HepG2 (cell line): Measurements from ENCODE around the gene FBXW12. TPM values are rescaled to one million over a fixed set of nuclear protein-coding genes. Genes with fewer than 3 reads are reported as not detected.

Experiments used
- CTCF ChIP-seq: sonication (generic); formaldehyde crosslinking; IDR thresholded peaks from 2 replicates; pipeline ENCODE4 v1.5.0; 2020; ENCODE audit warnings: mild to moderate bottlenecking, missing genetic modification reagents, moderate library complexity
- HCFC1 ChIP-seq: fragments of 150-350 bp; IDR thresholded peaks from 2 replicates; pipeline ENCODE4 v1.6.1; 2014; ENCODE audit warnings: low read depth, low read length
- HMG20B ChIP-seq: conservative IDR thresholded peaks from 2 replicates; pipeline ENCODE4 v1.6.1; 2016; ENCODE audit warnings: missing genetic modification reagents, missing compliant biosample characterization
- MED13 ChIP-seq: sonication (generic); formaldehyde crosslinking; IDR thresholded peaks from 2 replicates; pipeline ENCODE4 v1.5.0; 2020; ENCODE audit warnings: missing genetic modification reagents
- NCOA1 ChIP-seq: sonication (generic); formaldehyde crosslinking; IDR thresholded peaks from 2 replicates; pipeline ENCODE4 v1.9.0; 2021; ENCODE audit warnings: missing genetic modification reagents
- NKX3-1 ChIP-seq: sonication (generic); formaldehyde crosslinking; IDR thresholded peaks from 2 replicates; pipeline ENCODE4 v1.5.0; 2020; ENCODE audit warnings: missing genetic modification reagents
- PHF21A ChIP-seq: sonication (generic); formaldehyde crosslinking; IDR thresholded peaks from 2 replicates; pipeline ENCODE4 v1.5.0; 2020; ENCODE audit warnings: mild to moderate bottlenecking, missing genetic modification reagents
- PLSCR1 ChIP-seq: sonication (generic); formaldehyde crosslinking; IDR thresholded peaks from 2 replicates; pipeline ENCODE4 v1.5.0; 2020; ENCODE audit warnings: missing genetic modification reagents, mild to moderate bottlenecking, borderline replicate concordance
- SRSF9 ChIP-seq: fragments of 200-400 bp; formaldehyde crosslinking; IDR thresholded peaks from 2 replicates; pipeline ENCODE4 v1.6.1; 2018; ENCODE audit warnings: borderline replicate concordance, mild to moderate bottlenecking, low read depth, low read length; ENCODE audit not compliant: insufficient read depth, poor library complexity, severe bottlenecking
- ZBTB8A ChIP-seq: sonication (generic); formaldehyde crosslinking; IDR thresholded peaks from 2 replicates; pipeline ENCODE4 v1.4.0; 2020; ENCODE audit warnings: mild to moderate bottlenecking, low read depth, missing genetic modification reagents, borderline replicate concordance
- ZHX2 ChIP-seq, 2 experiments: sonication (generic) in 1 of 2; formaldehyde crosslinking in 1 of 2; IDR thresholded peaks; 2 replicates each; pipeline versions ENCODE4 v1.6.1 to v1.9.0; 2014 to 2022; ENCODE audit warnings: antibody characterized with exemption in 1 of 2, borderline replicate concordance in 1 of 2, inconsistent platforms in 1 of 2, low read depth in 1 of 2, missing genetic modification reagents in 1 of 2
- ZNF136 ChIP-seq: sonication (generic); formaldehyde crosslinking; IDR thresholded peaks from 2 replicates; pipeline ENCODE4 v1.8.1; 2022; ENCODE audit warnings: low read depth, mild to moderate bottlenecking, moderate library complexity, missing genetic modification reagents
- ZNF317 ChIP-seq: sonication (generic); formaldehyde crosslinking; IDR thresholded peaks from 2 replicates; pipeline ENCODE4 v1.5.0; 2020; ENCODE audit warnings: mild to moderate bottlenecking, missing genetic modification reagents
- ZNF337 ChIP-seq: sonication (generic); formaldehyde crosslinking; IDR thresholded peaks from 2 replicates; pipeline ENCODE4 v1.5.1; 2020; ENCODE audit warnings: missing genetic modification reagents, low read depth, mild to moderate bottlenecking, borderline replicate concordance
- ZNF607 ChIP-seq: sonication (generic); formaldehyde crosslinking; IDR thresholded peaks from 2 replicates; pipeline ENCODE4 v1.5.1; 2020; ENCODE audit warnings: missing genetic modification reagents, mild to moderate bottlenecking, borderline replicate concordance
- ZNF660 ChIP-seq: sonication (generic); formaldehyde crosslinking; IDR thresholded peaks from 2 replicates; pipeline ENCODE4 v1.5.1; 2020; ENCODE audit warnings: mild to moderate bottlenecking, low read depth, missing genetic modification reagents, borderline replicate concordance
- ZNF691 ChIP-seq: sonication (generic); formaldehyde crosslinking; IDR thresholded peaks from 2 replicates; pipeline ENCODE4 v1.4.0; 2020; ENCODE audit warnings: missing genetic modification reagents, low read depth, mild to moderate bottlenecking, borderline replicate concordance
- ZNF746 ChIP-seq: sonication (generic); formaldehyde crosslinking; IDR thresholded peaks from 2 replicates; pipeline ENCODE4 v1.8.0; 2022; ENCODE audit warnings: mild to moderate bottlenecking, missing genetic modification reagents
- ZNF772 ChIP-seq: sonication (generic); formaldehyde crosslinking; IDR thresholded peaks from 2 replicates; pipeline ENCODE4 v1.5.0; 2020; ENCODE audit warnings: mild to moderate bottlenecking, missing genetic modification reagents
- ZNF773 ChIP-seq: sonication (generic); formaldehyde crosslinking; IDR thresholded peaks from 2 replicates; pipeline ENCODE4 v1.4.0; 2020; ENCODE audit warnings: missing genetic modification reagents, borderline replicate concordance
- polyA plus RNA-seq, 8 experiments: library from polyadenylated mRNA; depleted of rRNA in 3 of 8; stranded (reverse) in 7 of 8; unstranded in 1 of 8; fragments of >200 nt; fragmentation: Illumina TruSeq in 4 of 8; extraction: Trizol in 4 of 8; gene quantifications; 2 replicates each; pipeline versions ENCODE4 v1.2.1 to v1.2.3, GENCODE V29; 2011 to 2016; ENCODE audit warnings: low read depth in 4 of 8, missing spikeins in 1 of 8, mixed read lengths in 1 of 8; ENCODE audit not compliant: insufficient read depth in 1 of 8
- total RNA-seq, 5 experiments: library from RNA; depleted of rRNA; stranded (reverse); fragments of >200 nt; fragmentation: Illumina TruSeq; extraction: Trizol; gene quantifications; 2 replicates each; pipeline ENCODE4 v1.2.3, GENCODE V29; 2016; ENCODE audit warnings: low read depth in 1 of 5

Gene FBXW12
- total and polyA plus RNA-seq, 2 of the 13 experiments (the other 11 are each of a cell fraction or from before 2014, with no cell fraction given) = not detected

- TF ChIP-seq PHF21A (CRISPR knock-in tag) = no peak
- peak; percentile 67; the same call in 1 of the 2 replicates for TF ChIP-seq HMG20B
- peak; percentile 82; the same call in 1 of the 2 replicates for TF ChIP-seq ZNF691
- no peak for TF ChIP-seq HCFC1
- no peak for TF ChIP-seq ZNF607 (CRISPR knock-in tag)
- TF ChIP-seq ZNF773 = no peak
- peak; percentile 100 for TF ChIP-seq CTCF (CRISPR knock-in tag)
- TF ChIP-seq ZNF660 (CRISPR knock-in tag) = no peak
- TF ChIP-seq NCOA1 = no peak
- TF ChIP-seq PLSCR1 = no peak
- no peak for TF ChIP-seq ZNF136
- TF ChIP-seq ZNF337 = no peak
- TF ChIP-seq ZNF746 (CRISPR knock-in tag) = no peak
- TF ChIP-seq ZNF317 (CRISPR knock-in tag) = no peak
- TF ChIP-seq SRSF9 = no peak
- no peak for TF ChIP-seq NKX3-1 (CRISPR knock-in tag)
- TF ChIP-seq ZNF772 = no peak
- no peak for TF ChIP-seq ZBTB8A
- TF ChIP-seq ZHX2 (IDR thresholded peaks at IDR 0.05; ENCODE audit: low read depth) = no peak
- TF ChIP-seq ZHX2 (CRISPR knock-in tag; IDR thresholded peaks at IDR 0.05; ENCODE audit: borderline replicate concordance) = no peak
- no peak for TF ChIP-seq MED13 (CRISPR knock-in tag)
These were observed 63.9 kb downstream of the FBXW12 start (continued) for GRCh38 chr3:48435774-48436476.
